Stimulated activated CD8-positive, alpha-beta memory T cell treated with anti-CD3 and anti-CD28 coated beads, Interleukin-15, amount 100 ng/mL, for 1 hour (primary cell): ENCODE results near the gene RALGAPA2.

ENCODE experiments used
- DNase-seq: peaks from one replicate; pipeline ENCODE4 v3.0.0-alpha.2; 2020; ENCODE audit warnings: low read depth

The RALGAPA2 gene

GRCh38 chr20:20712474-20713243 lies at the start of gene RALGAPA2:
Gene RALGAPA2 (minus strand): TSS chr20:20712644. CDS start chr20:20712480, 164 bp downstream.
- DNase-seq: peak; percentile 87

DNA sequence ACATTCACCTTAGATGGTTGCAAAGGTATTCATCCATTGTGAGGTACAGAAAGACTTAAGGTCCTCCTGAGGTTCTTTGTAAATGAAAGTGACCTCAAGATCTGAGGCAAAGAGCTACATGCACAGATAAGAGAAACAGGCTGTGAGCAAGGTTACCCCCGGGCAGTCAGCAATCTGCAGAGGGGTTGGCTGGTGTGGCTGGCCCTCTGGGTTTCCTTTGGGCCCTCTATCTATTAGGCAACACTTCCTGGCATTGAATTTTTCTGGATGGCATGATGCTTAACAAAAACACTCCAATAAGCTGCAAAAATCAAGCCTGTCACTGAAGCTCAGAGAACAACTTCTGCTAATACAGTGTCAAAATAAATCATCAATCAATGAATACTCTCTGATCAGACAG lies 48.9 kb upstream of the RALGAPA2 start:
- no peak for DNase-seq

DNA sequence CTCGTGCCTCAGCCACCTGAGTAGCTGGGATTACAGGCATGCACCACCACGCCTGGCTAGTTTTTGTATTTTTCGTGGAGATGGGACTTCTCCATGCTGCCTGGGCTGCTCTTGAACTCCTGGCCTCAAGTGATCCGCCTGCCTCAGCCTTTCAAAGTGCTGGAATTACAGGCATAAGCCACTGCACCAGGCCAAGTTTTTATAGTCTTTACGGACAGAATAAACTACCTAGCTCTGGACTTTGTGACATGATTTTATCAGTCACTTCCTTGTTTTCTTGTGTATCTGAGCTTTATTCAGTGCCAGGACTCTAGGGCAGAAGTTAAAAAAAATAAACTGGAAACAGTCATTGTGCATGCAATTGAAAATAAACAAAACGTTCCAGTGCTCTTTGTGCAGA lies 46.7 kb upstream of the RALGAPA2 start:
- no peak for DNase-seq

GRCh38 chr20:20755674-20756319 lies 43.4 kb upstream of the RALGAPA2 start:
- no peak for DNase-seq

DNA sequence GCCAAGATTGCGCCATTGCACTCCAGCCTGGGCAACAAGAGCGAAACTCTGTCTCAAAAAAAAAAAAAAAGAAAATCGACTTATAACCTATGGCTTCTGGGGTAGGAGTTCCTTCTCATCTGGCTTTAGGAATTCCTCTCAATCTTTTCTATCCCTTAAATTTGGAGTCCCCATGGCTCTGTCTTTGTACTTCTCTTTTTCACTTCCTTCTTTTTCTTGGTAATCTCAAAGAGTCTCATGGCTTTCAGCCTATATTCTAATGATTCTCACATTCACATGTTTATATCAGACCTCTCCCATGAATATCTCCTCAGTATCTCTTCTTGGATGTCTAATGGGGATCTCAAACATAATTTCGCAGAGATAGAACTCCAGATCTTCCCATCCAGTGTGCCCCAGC lies 42.8 kb upstream of the RALGAPA2 start:
- DNase-seq: no peak

DNA sequence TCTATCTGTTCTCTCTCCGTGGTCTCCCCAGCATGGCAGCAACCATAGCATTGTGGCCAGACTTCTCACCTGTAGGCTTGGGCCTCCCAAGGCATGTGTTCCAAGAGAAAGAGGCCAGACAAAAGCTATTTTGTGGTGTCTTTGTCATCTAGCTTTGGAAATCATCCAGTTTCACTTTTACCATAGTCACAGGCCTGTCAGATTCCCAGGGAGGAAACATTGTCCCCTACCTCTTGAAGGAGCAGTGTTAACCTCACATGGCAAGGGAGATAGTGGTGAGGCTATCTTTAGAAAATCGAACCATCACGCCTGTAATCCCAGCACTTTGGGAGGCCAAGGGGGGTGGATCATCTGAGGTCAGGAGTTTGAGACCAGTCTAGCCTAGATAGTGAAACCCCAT lies 42.3 kb upstream of the RALGAPA2 start:
- DNase-seq: no peak

DNA sequence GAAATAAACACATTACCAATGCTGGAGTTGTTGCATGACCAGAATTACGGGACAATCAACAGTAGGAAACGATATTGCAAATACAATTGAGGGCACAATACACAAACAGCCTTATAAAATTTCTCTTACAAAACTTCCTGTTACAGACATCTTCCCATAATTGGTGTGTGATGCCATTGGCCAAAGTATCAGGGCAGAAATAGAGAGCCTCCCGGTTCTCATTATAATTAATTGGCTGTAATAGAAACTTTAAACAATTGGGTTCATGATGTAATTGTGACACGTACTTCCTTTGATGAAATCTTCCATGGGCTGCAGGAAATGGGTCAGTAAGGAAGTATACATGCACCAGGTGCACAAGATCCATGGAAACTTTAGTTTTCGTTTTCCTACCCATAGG lies 40.3 kb upstream of the RALGAPA2 start:
- DNase-seq: no peak

DNA sequence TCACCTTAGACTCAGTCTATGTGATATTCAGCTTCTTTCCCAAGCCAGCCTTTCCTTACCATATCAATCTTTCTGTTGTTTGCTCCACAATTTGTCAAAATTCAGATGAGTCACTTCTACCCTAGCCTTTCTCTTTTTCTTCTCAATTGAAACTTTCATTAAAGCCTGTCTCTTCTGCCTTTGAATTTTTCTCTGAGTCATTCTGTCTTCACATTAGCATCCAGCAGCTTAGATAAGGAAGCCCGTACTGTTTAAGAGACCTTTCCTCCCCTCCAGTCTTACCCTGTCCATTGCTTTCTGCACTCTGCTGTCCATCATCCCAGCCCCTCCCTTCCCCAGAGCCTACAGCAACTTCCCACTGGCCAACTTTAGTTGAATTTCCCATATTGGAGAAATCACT lies 34.9 kb upstream of the RALGAPA2 start:
- no peak for DNase-seq

DNA sequence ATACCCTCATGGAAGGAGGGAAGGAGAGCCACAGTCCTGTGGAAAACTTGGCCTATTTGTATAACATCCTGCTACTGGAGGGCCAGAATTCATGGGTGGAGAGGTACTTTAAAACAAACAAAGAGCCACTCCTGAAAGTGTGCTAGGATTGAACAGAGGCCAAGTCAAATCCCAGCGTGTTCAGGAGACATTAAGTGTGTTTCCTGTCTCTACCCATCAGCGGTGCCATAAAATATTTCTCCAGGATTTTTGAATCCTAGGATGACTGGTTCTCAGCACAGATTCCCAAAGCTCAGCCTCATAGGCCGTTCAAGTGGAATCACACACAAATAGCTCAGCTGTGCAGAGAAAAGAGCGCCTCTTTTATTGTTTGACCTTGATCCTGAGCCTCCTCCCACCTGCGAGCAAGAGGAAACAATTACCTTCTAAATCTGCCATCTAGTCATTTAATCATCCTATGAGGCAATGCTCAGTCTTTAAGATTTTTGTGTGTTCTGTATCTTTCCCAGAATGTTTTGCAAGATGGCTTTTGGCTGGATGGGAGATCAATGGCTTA lies 31.8 kb upstream of the RALGAPA2 start:
- DNase-seq: no peak

DNA sequence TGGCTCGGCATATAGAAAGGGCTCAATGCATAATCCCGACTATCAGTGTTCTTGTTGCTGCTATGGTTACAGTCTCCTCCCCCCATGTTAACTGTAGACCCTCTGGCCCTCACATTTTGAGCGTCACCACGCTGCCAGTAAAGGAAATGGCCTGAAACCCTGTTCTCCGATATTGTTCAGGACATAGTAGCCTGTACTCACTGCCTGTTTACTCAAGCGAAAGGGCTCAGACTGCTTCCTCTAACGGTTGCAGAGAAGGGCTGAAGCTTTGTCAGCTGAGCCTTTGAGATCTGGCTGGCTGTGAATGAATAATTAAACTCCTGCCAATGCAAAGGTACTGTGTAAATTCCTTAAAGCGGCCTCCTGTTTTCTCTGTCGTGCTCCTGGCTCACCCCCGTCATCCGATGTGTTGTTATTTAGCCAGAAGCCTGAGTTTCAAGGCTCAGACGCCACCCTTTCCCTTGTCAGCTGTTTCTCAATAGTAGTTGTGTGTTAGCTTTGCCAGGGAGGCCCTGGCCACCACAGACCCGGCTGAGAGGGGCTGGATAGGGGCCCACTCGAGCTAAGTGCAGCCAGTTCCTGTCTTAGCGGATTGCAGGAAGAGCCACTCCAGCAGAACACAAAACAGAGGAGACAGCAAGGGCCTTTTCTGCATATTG lies 31.2 kb upstream of the RALGAPA2 start:
- DNase-seq: no peak

DNA sequence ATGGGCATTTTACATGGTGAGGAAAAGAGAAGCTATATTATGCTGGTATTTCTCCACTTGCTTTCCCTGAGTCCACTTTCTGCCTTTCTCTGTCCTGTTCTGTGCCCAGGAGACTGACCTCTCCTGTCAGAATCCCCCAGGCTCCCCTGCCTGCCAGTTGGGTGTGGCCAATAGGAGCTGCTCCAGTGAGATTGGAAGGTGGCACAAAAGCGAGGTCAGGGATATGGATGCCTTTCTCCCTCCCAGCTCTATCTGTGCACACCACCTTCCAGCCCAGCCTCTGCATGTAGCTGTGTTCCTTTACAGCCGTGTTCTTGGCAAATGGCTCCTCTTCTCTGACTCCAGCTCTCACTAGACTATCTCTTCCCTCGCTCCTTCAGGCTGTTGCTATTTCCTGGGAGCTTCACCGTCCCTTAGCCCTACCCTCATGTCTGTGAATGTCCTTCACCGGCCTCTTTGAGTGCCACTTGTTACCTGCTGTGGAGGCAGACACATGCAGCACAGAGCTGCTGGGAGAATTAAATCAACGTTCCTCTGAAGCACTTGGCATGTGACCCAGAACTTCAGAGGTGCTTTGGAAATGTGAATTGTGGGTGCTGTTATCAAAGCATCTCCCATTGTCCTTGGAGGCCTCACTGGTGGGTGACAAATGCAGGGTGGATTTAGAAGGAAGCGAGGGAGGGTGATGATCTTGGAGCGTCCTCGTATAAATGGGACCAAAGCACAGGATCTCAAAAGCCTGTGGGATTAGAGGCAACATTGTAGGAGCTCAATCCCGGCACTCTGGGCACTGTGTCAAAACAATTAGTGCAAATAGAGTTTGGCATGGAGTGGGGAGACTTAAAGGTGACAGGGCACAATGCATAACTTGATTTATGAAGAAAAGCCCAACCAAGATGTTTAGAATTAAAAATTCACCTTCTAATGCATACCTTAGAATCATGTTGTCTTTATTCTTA lies 28.9 kb upstream of the RALGAPA2 start:
- DNase-seq: no peak

GRCh38 chr20:20740541-20740940 lies 28.1 kb upstream of the RALGAPA2 start:
- no peak for DNase-seq

- DNase-seq: no peak
Measured at GRCh38 chr20:20737158-20737557, 24.7 kb upstream of the RALGAPA2 start.

DNA sequence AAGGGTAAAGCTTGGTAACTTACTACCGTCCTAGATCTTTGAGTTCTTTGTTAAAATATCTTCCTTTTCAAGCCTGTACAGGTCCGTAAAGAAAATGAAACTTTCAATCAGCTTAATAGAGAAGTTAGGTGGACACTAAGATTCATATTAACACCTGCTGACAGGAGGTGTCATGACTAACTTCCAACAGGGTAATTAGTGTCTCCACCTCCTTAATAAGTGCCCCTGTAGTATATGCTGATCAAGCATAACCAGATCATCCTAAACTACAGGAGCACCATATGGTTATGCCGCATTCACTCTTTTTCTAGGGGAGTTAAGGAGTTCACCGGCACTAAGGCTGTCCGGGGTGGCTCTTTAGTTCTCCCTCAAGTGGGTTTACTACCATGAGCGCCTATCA lies 23.9 kb upstream of the RALGAPA2 start:
- no peak for DNase-seq

DNA sequence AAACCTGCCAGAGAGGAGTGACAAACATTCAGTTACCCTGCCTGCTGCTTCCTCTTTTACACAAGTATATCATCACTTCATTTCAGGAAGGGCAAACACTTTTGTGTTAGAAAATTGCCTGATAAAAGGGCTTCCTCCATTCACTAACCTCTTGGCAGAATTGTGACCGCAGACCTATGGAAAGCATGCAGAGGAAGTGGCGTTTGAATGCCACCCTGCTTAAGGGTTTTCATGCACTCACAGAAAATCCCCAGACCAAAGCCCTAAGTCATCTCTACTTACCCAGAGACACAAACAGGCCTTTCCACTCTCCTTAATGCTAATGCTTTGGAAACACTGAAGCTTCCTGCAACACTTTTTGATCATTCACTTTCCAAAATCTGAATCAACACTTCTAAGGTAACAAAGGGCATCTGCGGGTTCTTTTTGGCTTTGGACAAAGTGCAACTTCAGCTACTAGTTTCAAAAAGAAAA lies 22.1 kb upstream of the RALGAPA2 start:
- no peak for DNase-seq

DNA sequence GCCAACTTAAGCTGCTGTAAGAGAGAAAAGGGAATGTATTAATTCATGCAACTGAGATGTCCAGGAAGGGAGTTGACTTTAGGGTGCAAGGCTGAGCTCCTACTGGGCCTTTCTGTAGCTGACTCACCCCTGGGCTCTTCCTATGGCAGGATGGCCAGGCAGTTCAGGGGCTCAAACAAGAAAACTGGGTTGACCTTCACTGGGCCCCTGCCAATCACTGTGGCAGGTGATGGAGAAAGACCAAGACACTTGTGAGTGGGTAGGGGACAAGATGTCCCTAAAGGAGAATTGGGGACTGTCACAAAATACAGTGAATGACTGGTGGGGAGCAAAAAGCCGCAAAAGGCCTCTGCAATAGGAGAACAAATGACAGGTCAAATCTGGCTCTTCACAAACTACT lies 21.5 kb upstream of the RALGAPA2 start:
- no peak for DNase-seq

DNA sequence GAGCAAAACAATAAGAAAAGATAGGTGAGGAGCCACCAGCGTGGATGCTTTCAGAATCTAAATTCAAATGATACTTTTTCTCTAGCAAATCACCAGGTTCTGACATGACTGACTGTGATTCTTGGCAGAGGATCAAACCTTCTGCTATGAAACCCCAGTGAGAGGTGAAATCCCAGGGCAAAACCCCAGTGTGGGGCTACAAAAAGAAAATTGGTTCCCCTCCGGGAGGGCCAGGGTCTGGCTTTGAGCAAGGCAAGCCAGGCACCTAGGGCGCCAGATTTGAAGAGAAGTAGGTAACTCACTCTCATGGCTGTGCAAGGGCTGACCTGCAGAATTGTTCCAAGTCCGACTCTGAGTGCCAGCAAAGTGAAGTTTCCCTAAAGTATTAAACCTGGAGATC lies 20.2 kb upstream of the RALGAPA2 start:
- DNase-seq: no peak

GRCh38 chr20:20731945-20732296 lies 19.5 kb upstream of the RALGAPA2 start:
- no peak for DNase-seq

- DNase-seq: no peak
Measured at GRCh38 chr20:20731000-20731944, 18.8 kb upstream of the RALGAPA2 start.

DNA sequence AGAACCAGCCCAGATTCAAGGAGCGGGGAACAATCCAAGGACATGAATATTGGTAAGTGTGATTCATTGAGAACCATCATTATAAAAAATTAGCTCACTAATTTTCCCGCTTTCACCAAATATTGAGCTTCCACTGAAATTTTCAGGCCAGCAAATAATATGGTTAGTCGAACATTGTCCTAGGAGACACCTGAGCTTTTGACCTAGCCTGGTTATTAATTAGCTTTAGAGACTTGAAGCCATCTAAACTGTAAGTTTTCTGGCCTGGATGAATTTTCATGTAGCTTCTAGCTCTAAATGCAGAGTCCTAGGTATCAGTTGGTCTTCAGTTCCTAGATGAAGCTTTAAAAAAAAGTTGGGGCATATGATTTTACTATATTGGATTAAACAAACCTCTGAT lies 17.1 kb upstream of the RALGAPA2 start:
- no peak for DNase-seq

DNA sequence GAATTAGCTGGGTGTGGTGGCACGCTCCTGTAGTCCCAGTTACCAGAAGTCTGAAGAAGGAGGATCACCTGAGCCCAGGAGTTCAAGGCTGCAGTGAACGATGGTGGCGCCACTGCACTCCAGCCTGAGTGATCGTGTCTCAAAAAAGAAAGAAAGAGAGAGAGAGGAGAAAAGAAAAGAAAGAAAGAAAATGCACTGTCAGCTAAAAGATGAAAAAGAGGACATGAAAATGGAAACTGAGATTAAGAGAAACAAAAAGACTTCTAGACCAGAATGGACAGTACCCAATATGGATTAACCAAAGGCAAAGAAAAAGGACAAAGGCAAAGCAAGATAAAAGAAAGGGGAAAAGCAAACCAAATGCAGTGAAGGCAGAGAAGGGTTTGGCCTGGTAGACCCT lies 9.0 kb upstream of the RALGAPA2 start:
- no peak for DNase-seq
